ENCODE results near the gene ZNF800. TPM values are rescaled to one million over a fixed set of nuclear protein-coding genes. Genes with fewer than 3 reads are reported as not detected.

ZNF800 gene
- total RNA-seq, 2 donors from 2014 or later: 22.2 to 26.0 TPM

- ATAC-seq (no peak), DNase-seq (peak; percentile 40)
- intact Hi-C loops (cut with DNase I): loop anchor here in 1 of 2 donors (10.0 kb wide), 1 partner anchor 191 kb away; the partner anchor contains the start of genes ARF5 and GCC1
Measured at GRCh38 chr7:127393368-127394058, 1.0 kb upstream of the ZNF800 start.

- ATAC-seq (peak in 1 of 2 donors; percentile 70), DNase-seq (peak; percentile 68)
- intact Hi-C loops (cut with DNase I): loop anchor here in 1 of 2 donors (10.0 kb wide), 1 partner anchor 193 kb away; the partner anchor contains the start of genes ARF5 and GCC1
Measured at GRCh38 chr7:127392182-127392565, 334 bp downstream of the ZNF800 start.

DNA sequence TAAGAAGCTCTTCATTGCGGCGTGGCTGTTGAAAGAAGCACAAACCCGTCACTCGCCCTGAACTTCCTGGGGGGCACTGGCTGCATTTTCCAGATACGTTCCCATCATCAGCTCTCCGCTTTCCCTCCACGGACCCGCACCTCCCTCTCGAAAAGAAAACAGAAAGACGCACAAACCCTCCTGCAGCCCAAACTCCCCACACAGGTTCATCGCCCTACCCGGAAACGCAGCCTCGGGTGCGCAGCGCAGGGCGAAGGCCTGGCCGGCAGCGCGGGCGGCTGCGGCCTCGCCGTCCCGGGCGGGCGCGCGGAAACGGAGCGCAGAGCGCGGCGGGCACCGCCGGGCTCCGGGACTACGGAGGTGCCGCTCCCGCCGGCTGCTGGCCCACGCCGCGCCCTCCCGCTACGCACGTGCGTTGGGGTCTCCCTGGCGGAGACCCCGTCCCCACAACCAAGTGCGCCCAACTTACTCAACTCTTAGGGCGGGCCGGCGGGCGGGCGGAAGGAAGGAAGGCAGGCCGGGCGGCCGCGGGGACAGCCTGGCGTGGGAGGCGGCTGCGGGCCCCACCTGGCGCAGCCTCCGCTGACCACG is 822 bp downstream of the ZNF800 start:
- peak; percentile 48 for DNase-seq
- intact Hi-C loops (cut with DNase I): loop anchor here in 1 of 2 donors (10.0 kb wide), 1 partner anchor 193 kb away; the partner anchor contains the start of genes ARF5 and GCC1
- peak; percentile 33 to 81 for ATAC-seq

DNA sequence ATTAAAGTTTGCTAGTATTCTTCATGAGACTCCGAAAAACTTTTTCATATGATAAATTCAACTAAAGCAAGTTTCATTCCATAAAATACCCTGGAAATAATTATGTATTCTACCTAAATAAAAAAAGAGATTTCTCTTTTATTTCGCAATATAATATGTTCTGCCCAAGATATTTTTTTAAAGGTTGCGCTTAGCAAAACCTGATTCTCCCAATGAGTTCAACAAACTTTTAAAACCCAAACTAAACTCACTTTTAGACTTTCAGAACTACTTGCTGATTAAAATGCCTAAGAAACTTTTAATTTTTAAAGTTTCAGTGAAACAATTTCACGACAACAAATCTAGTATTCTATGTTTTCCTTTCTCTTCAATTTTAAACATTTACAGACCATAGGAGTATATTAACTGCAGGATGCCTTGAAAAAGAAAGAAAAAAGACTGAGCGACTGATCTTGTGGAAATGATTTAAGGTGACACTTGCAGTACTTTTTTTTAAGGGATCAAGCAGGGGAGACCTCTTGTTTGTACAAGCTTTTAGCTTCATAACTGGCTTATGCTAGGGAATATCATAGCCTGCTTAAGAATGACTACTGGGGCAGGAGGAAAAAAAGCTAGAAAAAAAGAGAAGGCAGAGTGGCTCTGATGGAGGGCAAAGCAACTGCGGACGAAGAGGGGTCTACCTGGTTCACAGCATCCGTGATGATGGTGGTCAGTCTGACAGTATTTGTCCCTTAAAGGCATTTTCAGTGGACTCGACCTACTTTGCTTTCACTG is 1.5 kb downstream of the ZNF800 start:
- ATAC-seq: no peak
- intact Hi-C loops (cut with DNase I): loop anchor here in 1 of 2 donors (10.0 kb wide), 1 partner anchor 194 kb away; the partner anchor contains the start of genes ARF5 and GCC1
- DNase-seq: no peak

- no peak for ATAC-seq
- intact Hi-C loops (cut with DNase I): loop anchor here in 1 of 2 donors (10.0 kb wide), 1 partner anchor 194 kb away; the partner anchor contains the start of genes ARF5 and GCC1
- no peak for DNase-seq
Measured at GRCh38 chr7:127390186-127390816, 2.2 kb downstream of the ZNF800 start.

DNA sequence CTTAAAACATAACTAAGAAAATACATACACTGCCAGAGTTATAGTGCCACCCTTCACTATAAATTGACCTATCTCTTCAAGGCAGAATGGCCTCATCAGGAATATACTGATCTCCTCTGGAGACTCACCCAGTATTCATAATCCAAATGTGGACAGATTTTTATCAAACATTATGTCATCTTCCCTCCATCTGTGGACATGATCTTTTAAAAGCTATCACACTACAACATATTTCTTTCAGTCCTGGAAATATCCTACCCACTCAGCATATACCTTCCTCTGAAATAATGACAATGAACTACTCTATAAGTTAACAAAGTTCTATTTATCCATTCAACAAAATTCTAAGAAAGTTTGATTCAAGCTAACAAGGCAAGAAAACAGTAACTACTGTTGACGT is 3.2 kb downstream of the ZNF800 start:
- intact Hi-C loops (cut with DNase I): no loop called here
- no peak for ATAC-seq

GRCh38 chr7:127387974-127388373 is 4.5 kb downstream of the ZNF800 start:
- DNase-seq (no peak), ATAC-seq (no peak)
- intact Hi-C loops (cut with DNase I): no loop called here

More for the DNA sequence above, 3.2 kb downstream of the ZNF800 start:
- no peak for DNase-seq

GRCh38 chr7:127383123-127383835 is 9.2 kb downstream of the ZNF800 start:
- ATAC-seq: peak in 1 of 2 donors; percentile 34
- DNase-seq: no peak
- intact Hi-C loops (cut with DNase I): no loop called here

GRCh38 chr7:127382301-127383085 is 10.0 kb downstream of the ZNF800 start:
- DNase-seq (no peak), ATAC-seq (no peak)
- intact Hi-C loops (cut with DNase I): no loop called here

DNA sequence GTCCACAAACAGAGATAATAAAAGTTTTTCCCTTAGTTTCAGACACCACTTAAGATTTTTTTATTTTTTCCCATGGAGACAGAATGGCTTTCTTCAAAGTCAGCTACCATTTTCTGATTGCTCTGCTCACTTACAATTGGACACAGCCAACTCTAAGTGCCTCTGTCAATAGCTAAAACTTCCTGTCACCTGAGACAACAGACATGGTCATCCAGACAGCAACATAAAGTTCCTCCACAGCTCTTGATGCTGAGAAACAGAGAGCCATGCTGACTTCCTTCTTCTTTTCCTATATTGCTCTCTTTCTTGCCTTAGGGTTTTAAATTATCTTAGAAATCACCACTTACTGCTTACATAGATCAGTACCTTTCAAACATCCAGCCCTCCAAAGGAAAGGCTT is 12.0 kb downstream of the ZNF800 start:
- intact Hi-C loops (cut with DNase I): no loop called here
- no peak for DNase-seq
- ATAC-seq: no peak

- intact Hi-C loops (cut with DNase I): no loop called here
- ATAC-seq (no peak), DNase-seq (no peak)
Measured at GRCh38 chr7:127379642-127380041, 12.9 kb downstream of the ZNF800 start.

DNA sequence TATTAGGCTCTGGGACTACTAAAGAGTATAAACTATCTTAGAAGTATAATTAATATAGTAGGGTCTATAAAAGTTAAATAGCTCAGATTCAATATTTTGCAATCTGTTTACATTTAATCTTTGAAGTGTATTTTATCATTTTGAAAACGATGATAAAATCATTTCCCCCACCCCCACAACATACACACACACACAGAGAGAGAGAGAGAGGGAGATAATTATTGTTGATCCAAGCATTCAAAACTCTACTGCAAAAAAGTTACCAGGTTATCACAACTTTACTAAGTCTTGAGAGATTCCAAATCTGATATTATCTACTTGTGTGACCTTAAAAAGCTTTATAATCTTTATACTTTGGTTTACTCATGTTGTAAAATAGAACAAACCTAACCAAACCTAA is 14.0 kb downstream of the ZNF800 start:
- DNase-seq (no peak), ATAC-seq (no peak)
- intact Hi-C loops (cut with DNase I): no loop called here

GRCh38 chr7:127377425-127377824 is 15.1 kb downstream of the ZNF800 start:
- intact Hi-C loops (cut with DNase I): no loop called here
- no peak for ATAC-seq

DNA sequence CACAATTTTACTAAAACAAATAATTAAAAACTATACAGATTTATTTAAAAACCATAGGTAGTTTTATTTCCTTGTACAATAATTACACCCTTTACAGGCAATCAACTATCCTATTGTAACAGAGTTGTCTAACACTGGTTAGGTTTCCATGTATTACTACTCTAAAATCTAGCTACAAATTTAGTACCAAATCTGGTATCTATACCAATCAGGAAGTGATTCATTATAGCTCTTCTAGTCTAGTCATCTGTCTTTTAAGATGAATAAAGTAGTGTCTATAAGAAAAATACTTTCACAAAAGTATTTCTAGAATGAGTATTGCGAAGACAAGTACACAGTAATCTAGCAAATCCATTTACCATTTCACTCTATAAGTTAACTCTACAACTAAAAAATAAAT is 16.9 kb downstream of the ZNF800 start:
- intact Hi-C loops (cut with DNase I): no loop called here
- no peak for ATAC-seq
- DNase-seq: no peak

More at GRCh38 chr7:127377425-127377824, 15.1 kb downstream of the ZNF800 start:
- no peak for DNase-seq

GRCh38 chr7:127367679-127368078 is 24.8 kb downstream of the ZNF800 start:
- intact Hi-C loops (cut with DNase I): no loop called here
- ATAC-seq (no peak), DNase-seq (no peak)

DNA sequence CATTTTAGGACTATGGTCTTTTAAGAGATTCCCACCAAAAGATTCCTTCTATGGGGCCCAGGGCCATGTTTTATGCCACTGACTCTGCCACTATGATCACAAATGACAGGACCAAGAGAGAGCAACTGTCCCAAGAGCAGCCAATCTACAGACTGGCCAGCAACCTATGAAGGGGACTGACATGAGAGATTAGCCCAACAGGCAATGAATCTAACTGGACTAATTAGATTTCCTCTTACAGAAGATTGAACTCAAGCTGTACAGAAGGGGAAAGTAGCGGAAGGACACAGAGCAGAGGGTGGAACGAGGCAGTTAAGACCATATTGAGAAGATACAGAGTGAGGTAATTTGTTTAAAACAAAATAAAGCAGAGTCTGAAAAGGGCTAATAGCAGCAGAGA is 25.8 kb downstream of the ZNF800 start:
- intact Hi-C loops (cut with DNase I): no loop called here
- ATAC-seq (no peak), DNase-seq (no peak)

DNA sequence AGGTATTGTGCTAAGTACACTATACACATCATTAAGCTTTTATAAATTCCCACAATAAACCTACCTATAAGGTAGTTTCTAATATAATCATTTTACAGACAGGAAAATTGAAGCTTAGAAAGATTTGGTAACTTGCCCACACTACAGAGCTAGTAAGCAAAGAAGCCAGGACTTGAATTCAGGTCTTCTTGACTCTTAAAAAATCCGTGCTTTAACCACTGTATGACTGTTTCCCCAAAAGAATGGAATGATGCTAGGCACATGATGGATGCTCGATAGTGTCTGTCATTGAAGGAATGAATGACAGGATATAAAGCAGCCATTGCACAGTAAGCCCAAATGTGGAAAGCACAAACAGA is 26.6 kb downstream of the ZNF800 start:
- intact Hi-C loops (cut with DNase I): no loop called here
- no peak for ATAC-seq
- no peak for DNase-seq

Data from left cardiac atrium (tissue), 4 donors.